ENCODE data around the gene CORO1C.
"Not testable (repeated sequence)": the region's sequence is repeated elsewhere in the genome, so short reads cannot be mapped to it uniquely, and the experiment has no call there.

The CORO1C gene

DNA sequence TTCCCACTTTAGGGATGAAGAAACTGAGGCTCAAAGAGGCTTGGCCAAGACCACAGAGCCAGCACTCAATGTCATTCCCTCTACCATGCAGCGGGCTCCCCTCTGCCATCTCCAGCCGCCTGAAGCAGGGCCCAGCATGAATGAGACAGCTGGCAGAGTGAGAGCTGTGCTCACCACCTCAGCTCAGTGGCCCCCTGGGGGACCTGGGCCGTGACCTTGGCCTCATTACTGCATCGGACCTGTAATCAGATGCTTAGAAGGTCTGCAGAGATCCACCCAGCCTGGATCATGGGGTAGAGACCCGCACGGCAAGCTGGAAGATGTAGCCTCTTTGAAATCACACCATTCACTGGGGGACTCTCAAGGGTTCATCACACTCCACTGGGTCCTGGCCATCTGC is 22.7 kb upstream of the CORO1C start:
- no peak for DNase-seq (ENCODE audit: low read depth)

DNA sequence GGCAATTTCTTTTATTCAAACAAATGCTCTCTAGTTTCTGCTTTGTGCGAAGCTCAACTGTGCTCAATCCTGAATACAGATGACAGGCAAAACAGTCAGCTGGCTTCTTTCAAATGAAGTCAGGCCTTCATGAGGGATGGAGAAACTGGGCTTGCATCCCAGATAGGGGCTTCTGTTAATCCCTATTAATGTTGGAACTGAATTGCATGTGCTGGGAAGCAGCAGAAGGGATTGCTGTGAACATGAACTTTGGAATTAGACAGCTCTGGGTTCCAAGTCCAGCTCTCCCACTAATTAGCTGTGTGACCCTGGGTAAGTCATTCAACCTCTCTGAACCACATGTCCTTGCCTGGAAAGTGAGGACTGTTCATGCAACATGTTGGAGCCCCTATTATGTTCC is 21.1 kb upstream of the CORO1C start:
- DNase-seq (ENCODE audit: low read depth), result peak; percentile 73

DNA sequence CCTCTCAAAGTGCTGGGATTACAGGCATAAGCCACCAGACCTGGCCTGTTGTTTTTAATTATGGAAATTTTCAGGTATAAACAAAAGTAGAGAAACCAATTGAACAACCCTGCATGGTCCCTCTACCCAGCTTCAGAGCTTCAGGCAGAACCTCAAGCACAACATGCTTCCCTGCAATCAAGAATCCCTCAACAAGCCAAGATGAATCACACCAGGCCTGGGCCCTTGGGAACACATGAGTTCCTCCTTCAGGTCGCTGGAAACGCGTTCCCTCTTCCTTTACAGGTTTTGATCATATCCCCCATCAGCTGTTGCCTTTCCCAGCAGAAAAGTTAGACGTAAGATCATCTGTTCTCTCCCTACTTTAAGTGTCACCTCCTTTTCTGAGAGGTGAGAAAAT is 20.5 kb upstream of the CORO1C start:
- peak; percentile 30 for DNase-seq (ENCODE audit: low read depth)

DNA sequence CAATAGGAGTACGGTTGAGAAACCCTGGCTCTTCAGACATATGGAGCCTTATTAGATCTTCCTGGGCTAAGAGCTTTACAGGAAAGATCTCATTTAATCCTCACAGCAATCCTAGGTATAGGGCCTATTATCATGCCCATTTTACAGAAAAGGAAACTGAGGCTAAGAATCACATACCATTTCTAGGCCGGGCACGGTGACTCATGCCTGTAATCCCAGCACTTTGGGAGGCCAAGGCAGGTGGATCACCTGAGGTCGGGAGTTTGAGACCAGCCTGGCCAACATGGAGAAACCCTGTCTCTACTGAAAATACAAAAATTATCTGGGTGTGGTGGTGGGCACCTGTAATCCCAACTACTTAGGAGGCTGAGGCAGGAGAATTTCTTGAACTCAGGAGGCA is 19.7 kb upstream of the CORO1C start:
- not testable (repeated sequence) for DNase-seq (ENCODE audit: low read depth)

DNA sequence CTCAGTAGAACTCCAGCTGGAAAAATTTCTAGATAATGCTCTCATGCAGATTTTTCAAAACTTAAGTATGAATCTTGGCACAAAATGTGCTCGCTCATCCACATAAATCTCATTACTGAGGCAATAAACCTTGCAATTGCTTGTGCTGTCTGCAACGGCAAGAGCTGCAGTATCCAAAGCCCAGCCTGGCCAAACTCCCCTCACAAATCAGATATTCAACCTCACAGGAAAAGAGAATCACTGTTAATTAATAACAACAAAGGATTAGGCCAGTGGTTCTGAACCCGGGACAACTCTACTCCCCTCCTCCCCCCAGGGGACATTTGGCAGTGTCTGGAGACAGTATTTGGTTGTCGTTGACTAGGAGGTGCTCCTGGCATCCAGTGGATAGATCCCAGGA is 19.2 kb upstream of the CORO1C start:
- DNase-seq (ENCODE audit: low read depth), result peak; percentile 61

DNA sequence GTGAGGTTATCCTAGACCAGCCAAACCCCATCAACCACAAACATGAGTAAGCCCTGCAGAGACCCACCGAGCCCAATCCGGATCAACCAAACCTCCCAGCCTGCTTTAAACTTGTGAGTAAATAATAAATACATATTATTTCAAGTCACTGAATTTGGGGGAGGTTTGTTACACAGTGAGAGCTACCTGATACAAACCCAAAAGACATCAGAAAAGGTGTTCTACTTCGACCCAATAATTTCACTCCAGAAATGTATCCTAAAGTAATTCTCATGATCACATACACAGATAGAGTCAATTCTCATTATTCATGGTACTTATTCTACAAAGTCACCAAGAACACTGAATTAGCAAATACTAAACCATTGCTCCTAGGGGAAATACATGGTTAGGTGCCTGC is 16.2 kb upstream of the CORO1C start:
- no peak for DNase-seq (ENCODE audit: low read depth)

DNA sequence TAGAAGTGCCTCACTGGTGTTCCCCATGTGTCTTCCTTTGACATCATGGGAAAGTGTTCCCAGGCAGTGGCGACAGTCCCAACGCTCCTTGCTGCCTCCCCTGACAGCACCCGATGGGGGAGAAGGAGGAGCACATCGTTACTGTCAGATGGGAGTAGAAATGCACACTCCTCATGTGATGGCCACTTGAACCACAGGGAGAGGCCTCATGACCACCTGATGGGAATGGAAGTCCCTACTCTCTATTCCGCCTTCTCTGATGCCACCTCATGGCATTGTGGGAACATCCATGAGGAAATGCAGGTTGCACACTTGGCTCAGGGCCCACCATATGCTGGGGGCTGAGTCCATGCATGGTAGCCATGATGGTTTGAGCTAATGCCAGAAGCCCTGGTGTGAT is 14.3 kb upstream of the CORO1C start:
- no peak for DNase-seq (ENCODE audit: low read depth)

DNA sequence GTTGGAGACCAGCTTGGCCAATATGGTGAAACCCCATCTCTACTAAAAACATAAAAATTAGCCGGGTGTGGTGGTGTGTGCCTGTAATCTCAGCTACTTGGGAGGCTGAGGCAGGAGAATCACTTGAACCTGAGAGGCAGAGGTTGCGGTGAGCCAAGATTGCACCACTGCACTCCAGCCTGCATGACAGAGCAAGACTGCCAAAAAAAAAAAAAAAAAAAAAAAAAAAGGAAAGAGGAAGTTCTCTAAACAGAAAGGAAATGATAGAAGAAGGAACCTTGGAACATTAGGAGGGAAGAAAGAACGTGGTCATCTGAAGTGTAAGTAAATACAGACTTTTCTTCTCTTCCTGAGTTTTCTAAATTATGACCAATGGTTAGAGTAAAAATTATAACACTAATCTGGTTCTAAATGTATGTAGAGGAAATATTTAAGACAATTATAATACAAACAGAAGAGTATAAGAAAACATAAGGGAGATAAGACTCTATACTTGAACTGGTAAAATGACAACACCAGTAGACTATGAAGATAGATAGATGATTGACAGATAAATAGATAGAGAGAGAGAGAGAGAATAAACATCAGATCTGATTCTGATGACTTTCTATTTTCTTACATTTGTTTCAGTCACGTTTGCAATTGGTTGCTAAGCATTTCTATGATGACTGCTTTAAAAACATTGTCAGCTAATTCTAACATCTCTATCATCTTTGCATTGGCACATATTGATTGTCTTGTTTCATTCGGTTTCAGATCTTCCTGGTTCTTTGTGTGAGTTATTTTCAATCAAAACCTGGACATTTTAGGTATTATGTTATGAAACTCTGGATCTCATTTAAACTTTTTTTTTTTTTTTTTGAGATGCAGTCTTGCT is 12.9 kb upstream of the CORO1C start:
- DNase-seq (ENCODE audit: low read depth), result no peak

DNA sequence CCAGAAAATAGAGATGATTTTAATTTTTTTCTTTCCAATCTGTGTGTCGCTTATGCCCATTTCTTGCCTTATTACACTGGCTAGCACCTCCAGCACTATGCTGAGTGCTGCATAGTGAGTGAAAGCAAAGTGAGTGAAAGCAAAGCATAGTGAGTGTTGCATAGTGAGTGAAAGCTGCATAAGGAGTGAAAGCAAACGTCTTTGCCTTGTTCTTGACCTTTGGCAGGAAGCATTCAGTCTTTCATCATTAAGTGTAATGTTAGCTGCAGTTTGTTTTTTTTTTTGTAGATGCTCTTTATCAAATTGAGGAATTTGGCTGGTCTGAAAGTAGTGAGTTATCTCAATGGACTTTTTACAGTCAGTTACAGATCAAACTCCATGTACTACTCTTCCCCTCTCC is 6.9 kb upstream of the CORO1C start:
- no peak for DNase-seq (ENCODE audit: low read depth)

DNA sequence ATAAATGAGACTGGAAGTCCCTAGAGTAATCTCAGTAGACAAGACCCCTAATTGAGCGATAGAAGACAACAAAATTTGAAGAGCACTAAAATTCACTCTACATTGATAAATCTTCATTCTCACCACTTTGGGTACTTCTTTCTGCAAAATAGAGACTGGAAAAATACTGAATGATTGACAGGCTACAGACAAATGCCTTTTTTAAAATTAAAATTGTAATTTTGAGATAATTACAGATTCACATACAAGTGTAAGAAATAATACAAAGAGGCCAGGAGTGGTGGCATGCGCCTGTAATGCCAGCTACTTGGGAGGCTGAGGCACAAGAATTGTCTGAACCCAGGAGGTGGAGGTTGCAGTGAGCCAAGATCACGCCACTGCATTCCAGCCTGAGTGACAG is 4.5 kb upstream of the CORO1C start:
- no peak for DNase-seq (ENCODE audit: low read depth)

DNA sequence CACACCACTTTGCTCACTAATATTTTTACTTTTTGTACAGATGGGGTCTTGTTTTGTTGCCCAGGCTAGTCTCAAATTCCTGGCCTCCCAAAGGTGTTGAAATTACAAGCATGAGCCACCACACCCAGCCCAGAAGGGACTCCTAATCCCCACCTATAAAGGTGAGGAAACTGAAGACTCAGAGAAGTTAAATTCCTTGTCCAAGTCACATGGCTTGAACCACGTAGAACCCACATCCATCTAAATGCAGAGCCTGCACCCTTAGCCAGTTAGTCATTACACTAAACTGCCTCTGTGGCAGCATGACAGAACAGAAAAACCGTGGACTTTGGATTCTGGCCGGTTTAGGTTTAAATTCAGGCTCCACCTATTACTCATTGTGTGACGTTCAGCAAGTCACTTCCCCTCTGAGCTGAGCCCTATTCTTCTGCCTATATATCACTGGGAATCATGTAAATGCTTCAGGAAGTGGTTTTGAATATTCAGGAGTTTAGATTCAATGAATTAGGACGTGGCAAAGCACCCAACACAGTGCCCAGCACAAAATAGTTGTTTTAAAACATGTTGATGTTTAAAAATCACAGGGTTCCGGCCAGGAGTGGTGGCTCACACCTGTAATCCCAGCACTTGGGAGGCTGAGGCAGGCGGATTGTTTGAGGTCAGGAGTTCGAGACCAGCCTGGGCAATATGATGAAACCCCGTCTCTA is 3.0 kb upstream of the CORO1C start:
- peak; percentile 84 for DNase-seq (ENCODE audit: low read depth)

DNA sequence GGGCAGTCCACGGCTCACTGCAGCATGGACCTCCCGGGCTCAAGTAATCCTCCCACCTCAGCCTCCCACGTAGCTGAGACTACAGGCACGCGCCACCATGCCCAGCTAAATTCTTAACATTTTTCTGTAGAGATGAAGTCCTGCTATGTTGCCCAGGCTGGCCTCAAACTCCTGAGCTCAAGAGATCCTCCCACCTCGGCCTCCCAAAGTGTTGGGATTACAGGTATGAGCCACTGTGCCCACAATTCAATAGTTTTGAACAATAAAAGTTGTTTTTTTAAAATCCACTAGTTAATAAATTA is 1.9 kb upstream of the CORO1C start:
- not testable (repeated sequence) for DNase-seq (ENCODE audit: low read depth)

DNA sequence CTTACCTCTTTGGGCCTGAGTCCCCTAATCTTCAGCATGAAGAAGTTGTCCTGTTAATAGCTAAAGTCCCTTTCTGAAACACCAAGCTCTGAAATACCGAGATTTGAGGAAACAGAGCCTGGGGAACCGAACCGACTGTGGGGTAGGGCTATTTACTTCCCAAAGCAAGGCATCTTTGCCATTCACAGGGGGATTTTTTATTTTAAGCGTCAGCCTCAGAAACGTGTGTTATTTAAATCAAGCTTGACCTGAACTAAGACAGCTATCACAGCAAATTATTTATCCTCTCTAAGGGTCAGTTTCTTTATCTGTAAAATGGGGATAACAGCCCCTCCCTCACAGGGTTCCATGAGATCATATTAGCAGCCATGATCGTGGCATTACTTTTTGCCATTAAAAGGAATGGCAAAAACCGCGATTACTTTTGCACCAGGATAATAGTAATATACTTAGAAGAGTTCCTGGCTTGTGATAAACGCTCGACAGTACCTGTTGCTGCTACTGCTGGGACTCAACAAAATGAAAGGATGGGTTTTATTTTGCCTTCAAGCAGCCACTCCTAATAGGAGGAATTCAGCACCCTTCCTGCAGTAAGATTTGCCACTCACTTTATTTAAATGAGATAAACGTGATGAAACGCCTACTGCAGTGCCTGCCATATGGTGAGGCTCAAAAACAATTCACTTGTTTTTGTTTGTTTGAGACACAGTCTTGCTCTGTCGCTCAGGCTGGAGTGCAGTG is 1.3 kb upstream of the CORO1C start:
- no peak for DNase-seq (ENCODE audit: low read depth)

DNA sequence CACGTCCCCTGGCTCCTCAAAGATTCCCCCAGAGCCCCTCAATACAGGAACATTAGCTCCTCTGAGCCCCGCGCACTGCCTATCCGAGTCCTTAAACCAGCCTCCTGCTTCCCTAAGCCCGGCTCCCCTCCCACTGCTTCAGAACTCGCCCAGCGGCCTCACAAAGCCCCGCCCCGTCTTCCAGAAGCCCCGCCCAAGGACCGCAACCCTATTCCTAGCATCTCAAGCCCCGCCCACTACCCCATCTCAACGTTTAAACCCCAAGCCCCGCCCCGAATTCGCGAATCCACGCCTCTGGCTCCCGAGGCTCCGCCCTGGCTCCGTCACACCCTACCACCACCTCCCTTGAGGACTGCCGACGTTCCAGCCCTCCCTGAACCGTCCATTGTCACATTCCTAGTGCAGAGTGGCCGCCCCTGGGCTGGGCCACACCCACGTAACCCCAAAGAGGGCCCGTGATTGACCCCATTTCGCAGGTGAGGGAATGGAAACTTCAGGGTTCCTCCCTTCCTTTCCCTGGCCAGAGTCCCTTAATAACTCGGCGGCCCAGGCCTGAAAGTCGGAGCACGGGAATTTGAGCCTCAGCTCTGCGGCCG is 646 bp upstream of the CORO1C start:
- DNase-seq (ENCODE audit: low read depth), result peak; percentile 93

DNA sequence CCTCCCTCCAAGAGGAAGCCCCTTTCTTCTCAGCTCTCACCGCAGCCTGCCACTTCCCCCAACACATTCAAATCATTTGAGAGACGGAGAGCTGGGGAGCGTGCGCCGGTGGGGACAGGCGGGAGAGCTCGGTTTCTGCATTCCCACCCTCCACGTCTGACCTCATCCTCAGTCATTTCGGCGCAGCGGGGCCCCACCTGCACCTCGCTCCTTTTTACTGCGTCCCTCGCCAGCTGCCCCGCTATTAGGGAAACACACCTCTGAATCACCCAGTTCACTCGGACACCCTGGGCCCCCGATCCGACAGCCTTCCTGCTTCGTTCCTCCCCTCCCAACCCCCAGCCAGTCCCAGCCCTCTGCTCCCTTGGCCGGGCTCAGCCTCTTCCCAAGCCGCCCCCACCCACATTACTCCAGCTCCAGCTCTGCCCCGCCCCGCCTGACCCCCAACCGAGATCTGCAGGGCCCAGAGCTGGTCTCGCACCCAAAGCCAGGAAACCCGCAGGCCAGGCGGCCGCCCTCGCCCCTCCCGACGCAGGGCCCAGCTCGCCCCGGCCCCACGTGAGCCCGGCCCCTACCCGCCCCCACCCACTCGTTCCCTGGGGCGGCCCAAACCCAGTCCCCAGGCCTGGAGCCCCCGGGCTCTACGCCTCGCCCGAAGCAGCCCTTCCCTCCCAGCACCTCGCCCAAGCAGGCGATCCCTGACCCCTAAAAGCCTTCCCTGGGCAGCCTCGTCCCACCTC is 783 bp downstream of the CORO1C start:
- peak; percentile 56 for DNase-seq (ENCODE audit: low read depth)

DNA sequence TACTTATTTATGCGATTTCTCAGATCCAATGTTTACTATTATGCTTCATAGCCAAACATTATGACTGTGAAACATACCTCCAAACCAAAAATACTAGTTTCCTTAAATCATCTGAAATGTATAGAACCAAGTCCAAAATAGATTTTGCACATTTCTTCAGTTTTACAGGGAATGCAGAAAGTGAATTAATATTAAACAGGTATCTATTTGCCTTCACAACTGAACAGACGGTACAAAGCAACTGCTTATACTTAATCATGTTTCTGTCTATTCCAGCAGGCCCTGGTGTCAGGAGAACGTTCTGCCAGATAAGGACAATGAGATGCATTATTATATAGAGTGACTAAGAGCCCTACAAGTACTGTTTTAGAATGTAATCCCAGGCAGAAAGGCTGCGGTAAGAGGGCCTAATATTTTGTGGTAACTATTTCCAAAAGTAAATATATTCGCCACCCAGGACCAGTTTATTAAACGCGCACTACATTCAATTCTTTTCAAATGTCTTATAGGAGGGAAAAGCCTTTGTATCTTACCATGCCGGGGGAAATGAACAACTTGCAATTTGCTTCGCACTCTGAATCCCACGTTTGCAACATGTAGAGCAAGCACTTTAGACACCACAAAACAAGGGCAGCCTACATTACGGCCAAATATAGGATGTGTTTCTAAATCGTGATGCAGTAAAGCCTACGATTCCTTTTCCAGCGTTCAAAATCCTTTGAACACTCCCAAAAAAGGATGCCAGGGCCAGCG is 1.5 kb downstream of the CORO1C start:
- peak; percentile 64 for DNase-seq (ENCODE audit: low read depth)

DNA sequence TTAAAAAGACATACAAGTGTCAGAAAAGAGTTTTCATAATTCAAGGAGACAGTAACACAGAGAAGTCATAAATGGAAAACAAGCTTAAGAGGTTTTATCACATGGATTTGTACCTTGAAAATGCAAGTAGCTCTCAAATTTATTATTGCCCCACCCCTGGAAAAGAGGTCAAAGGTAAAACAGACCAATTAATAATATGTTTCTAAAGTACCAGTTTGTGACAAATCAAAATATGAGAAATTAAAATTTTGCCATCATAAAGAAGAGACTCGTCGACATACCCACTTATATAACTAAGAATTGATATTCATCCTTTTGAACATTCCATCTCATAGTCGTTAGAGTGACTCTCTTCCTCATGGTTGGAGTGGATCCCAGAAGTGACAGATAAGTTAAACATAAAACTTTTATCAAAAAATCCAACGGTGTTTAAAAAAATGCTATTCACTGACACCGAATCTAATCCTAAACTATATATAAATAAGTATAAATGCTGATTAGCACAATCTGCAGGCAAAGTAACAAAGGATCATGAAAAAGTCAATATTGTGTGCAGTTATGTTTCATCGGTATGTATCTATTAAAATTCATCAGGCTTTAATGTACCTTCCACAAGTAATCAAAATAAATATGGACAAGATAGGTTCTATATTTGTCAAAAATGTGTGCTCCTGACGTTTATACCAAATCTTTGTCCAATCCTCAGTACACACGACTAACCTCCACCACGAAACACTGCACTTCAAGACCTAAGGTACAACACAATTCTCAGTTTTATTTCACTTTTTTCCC is 2.3 kb downstream of the CORO1C start:
- no peak for DNase-seq (ENCODE audit: low read depth)

DNA sequence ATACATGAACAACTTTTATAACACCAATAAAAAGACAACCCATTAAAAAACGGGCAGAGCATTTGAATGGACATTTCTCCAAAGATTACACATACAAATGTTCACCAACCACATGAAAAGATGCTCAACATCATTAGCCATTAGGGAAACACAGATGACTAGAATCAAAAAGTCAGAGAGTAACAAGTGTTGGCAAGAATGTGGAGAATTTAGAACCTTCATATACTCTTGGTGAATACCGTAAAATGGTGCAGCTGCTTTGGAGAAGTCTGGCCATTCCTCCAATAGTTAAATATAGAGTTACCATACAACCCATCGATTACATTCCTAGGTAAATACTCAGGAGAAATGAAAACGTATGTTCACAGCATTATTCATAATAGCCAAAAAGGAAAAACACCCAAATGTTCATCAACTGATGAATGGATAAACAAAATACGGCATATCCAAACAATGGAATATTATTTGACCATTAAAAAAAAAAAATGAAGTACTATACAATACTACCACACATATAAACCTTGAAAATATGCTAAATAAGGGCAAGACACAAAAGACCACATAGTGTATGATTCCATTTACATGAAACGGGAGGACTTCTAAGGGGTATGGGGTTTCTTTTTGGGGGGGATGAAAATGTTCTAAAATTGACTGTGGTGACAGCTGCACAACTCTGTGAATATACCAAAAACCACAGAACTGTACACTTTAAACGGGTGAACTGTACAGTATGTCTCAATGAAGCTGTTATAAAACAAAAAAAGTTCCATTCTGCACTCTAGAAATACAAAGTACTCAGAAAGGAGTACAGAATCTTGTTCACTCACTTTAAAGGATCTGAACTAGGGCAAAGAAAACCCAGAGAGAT is 3.2 kb downstream of the CORO1C start:
- no peak for DNase-seq (ENCODE audit: low read depth)

DNA sequence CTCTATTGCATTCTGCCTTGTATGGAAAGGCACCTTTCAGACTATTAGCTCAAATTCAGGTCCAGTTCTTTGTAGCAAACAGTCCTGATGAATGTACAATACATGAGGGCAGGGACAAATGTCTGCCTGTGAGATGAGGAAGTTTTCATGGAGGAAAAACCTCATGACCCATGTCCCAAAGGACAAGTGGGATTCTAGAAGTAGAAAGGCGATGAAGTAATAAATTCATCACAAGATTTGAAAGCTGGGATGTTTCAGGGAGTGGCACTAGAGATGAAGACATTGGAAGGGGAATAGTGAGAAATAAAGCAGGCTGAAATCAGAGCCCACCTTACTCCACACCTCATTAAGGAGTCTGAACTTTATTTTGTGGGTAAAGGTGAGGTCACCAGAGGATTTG is 4.2 kb downstream of the CORO1C start:
- DNase-seq (ENCODE audit: low read depth), result no peak

DNA sequence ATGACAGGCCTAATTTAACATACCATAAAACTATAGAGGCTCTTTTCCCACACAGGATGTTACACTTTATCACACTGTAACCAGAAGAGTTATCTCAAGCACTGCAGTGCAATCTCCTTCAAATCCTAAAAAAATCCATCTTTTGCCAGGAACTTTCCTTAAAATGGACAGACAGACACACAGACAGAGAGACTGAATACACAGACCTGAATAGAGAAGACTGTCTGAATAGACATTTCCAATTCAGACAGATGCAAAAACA is 6.5 kb downstream of the CORO1C start:
- DNase-seq (ENCODE audit: low read depth), result no peak
